HepG2 (cell line): ENCODE measurements around the gene POMT1. TPM values are rescaled to one million over a fixed set of nuclear protein-coding genes. Genes with fewer than 3 reads are reported as not detected.

ENCODE experiments used
- ATF3 ChIP-seq: sonication (generic); formaldehyde crosslinking; IDR thresholded peaks from 2 replicates; pipeline ENCODE4 v1.4.0; 2020; ENCODE audit warnings: missing genetic modification reagents
- ATM ChIP-seq: fragments of 450-650 bp; IDR thresholded peaks from 2 replicates; pipeline ENCODE4 v1.7.1; 2017; ENCODE audit warnings: mild to moderate bottlenecking, borderline replicate concordance
- CAMTA2 ChIP-seq: sonication (generic); formaldehyde crosslinking; IDR thresholded peaks from 2 replicates; pipeline ENCODE4 v1.4.0; 2020; ENCODE audit warnings: mild to moderate bottlenecking, missing genetic modification reagents, borderline replicate concordance
- CENPT ChIP-seq: sonication (generic); formaldehyde crosslinking; IDR thresholded peaks from 2 replicates; pipeline ENCODE4 v1.8.0; 2022; ENCODE audit warnings: low read depth, mild to moderate bottlenecking, moderate library complexity, missing genetic modification reagents
- CREB1 ChIP-seq, 2 experiments: fragments of 450-650 bp in 1 of 2; IDR thresholded peaks; 2 replicates each; pipeline ENCODE4 v1.6.1; 2016 to 2017; ENCODE audit warnings: control low read depth in 1 of 2, mild to moderate bottlenecking in 1 of 2, missing compliant biosample characterization in 1 of 2, missing genetic modification characterization in 1 of 2
- E2F2 ChIP-seq: sonication (generic); formaldehyde crosslinking; IDR thresholded peaks from 2 replicates; pipeline ENCODE4 v1.4.0; 2020; ENCODE audit warnings: missing genetic modification reagents, borderline replicate concordance
- GRHL1 ChIP-seq: sonication (generic); formaldehyde crosslinking; conservative IDR thresholded peaks from 2 replicates; pipeline ENCODE4 v1.8.0; 2022; ENCODE audit warnings: missing genetic modification reagents
- HIC2 ChIP-seq: sonication (generic); formaldehyde crosslinking; IDR thresholded peaks from 2 replicates; pipeline ENCODE4 v1.9.0; 2022; ENCODE audit warnings: low read depth, missing genetic modification reagents
- KDM4B ChIP-seq: sonication (generic); formaldehyde crosslinking; IDR thresholded peaks from 2 replicates; pipeline ENCODE4 v1.4.0; 2020; ENCODE audit warnings: missing genetic modification reagents
- MTA1 ChIP-seq: sonication (generic); formaldehyde crosslinking; IDR thresholded peaks from 2 replicates; pipeline ENCODE4 v1.4.0; 2020; ENCODE audit warnings: missing genetic modification reagents, mild to moderate bottlenecking, borderline replicate concordance
- NFATC3 ChIP-seq: sonication (generic); formaldehyde crosslinking; IDR thresholded peaks from 2 replicates; pipeline ENCODE4 v1.5.1; 2020; ENCODE audit warnings: mild to moderate bottlenecking, missing genetic modification reagents
- NFRKB ChIP-seq: fragments of 450-650 bp; IDR thresholded peaks from 2 replicates; pipeline ENCODE4 v1.6.1; 2017
- PHB2 ChIP-seq: fragments of 450-650 bp; IDR thresholded peaks from 2 replicates; pipeline ENCODE4 v1.6.1; 2018; ENCODE audit not compliant: partially characterized antibody
- PRDM4 ChIP-seq: sonication (generic); formaldehyde crosslinking; IDR thresholded peaks from 2 replicates; pipeline ENCODE4 v1.9.0; 2021; ENCODE audit warnings: missing genetic modification reagents, borderline replicate concordance
- SAFB2 ChIP-seq: sonication (generic); formaldehyde crosslinking; IDR thresholded peaks from 2 replicates; pipeline ENCODE4 v1.5.1; 2020; ENCODE audit warnings: missing genetic modification reagents, low read depth, mild to moderate bottlenecking, borderline replicate concordance
- STAG1 ChIP-seq: sonication (generic); formaldehyde crosslinking; IDR thresholded peaks from 2 replicates; pipeline ENCODE4 v1.4.0; 2020; ENCODE audit warnings: missing genetic modification reagents
- ZMYM2 ChIP-seq: sonication (generic); formaldehyde crosslinking; IDR thresholded peaks from 2 replicates; pipeline ENCODE4 v1.8.0; 2022; ENCODE audit warnings: mild to moderate bottlenecking, missing genetic modification reagents
- ZNF292 ChIP-seq: sonication (generic); formaldehyde crosslinking; IDR thresholded peaks from 2 replicates; pipeline ENCODE4 v1.8.1; 2022; ENCODE audit warnings: mild to moderate bottlenecking, low read depth, missing genetic modification reagents, borderline replicate concordance
- ZNF317 ChIP-seq: sonication (generic); formaldehyde crosslinking; IDR thresholded peaks from 2 replicates; pipeline ENCODE4 v1.5.0; 2020; ENCODE audit warnings: mild to moderate bottlenecking, missing genetic modification reagents
- ZNF891 ChIP-seq: sonication (generic); formaldehyde crosslinking; IDR thresholded peaks from 2 replicates; pipeline ENCODE4 v1.5.0; 2020; ENCODE audit warnings: mild to moderate bottlenecking, missing genetic modification reagents
- polyA plus RNA-seq, 8 experiments: library from polyadenylated mRNA; depleted of rRNA in 3 of 8; stranded (reverse) in 7 of 8; unstranded in 1 of 8; fragments of >200 nt; fragmentation: Illumina TruSeq in 4 of 8; extraction: Trizol in 4 of 8; gene quantifications; 2 replicates each; pipeline versions ENCODE4 v1.2.1 to v1.2.3, GENCODE V29; 2011 to 2016; ENCODE audit warnings: low read depth in 4 of 8, missing spikeins in 1 of 8, mixed read lengths in 1 of 8; ENCODE audit not compliant: insufficient read depth in 1 of 8
- total RNA-seq, 5 experiments: library from RNA; depleted of rRNA; stranded (reverse); fragments of >200 nt; fragmentation: Illumina TruSeq; extraction: Trizol; gene quantifications; 2 replicates each; pipeline ENCODE4 v1.2.3, GENCODE V29; 2016; ENCODE audit warnings: low read depth in 1 of 5

The POMT1 gene
- total and polyA plus RNA-seq, 2 of the 13 experiments (the other 11 are each of a cell fraction or from before 2014, with no cell fraction given): 21.6 to 22.7 TPM

- TF ChIP-seq PHB2 (no peak), CAMTA2 (CRISPR knock-in tag) (no peak), GRHL1 (CRISPR knock-in tag) (no peak), CENPT (CRISPR knock-in tag) (no peak), STAG1 (CRISPR knock-in tag) (peak; percentile 29), ATM (no peak), NFRKB (no peak), ATF3 (CRISPR knock-in tag) (no peak), ZMYM2 (no peak), NFATC3 (no peak), MTA1 (CRISPR knock-in tag) (peak; percentile 11; the same call in 1 of the 2 replicates), KDM4B (CRISPR knock-in tag) (no peak), ZNF292 (CRISPR knock-in tag) (no peak), HIC2 (CRISPR knock-in tag) (0 out of 2 replicates have a peak, but pooled peaks have one; percentile 19), CREB1 (IDR thresholded peaks at IDR 0.05) (no peak), CREB1 (CRISPR knock-in tag; IDR thresholded peaks at IDR 0.05) (no peak), ZNF317 (CRISPR knock-in tag) (peak; percentile 88), SAFB2 (CRISPR knock-in tag) (no peak), ZNF891 (CRISPR knock-in tag) (0 out of 2 replicates have a peak, but pooled peaks have one; percentile 7), E2F2 (CRISPR knock-in tag) (no peak), PRDM4 (CRISPR knock-in tag) (no peak)
These were observed 1.1 kb downstream of the POMT1 start (continued) for GRCh38 chr9:131503626-131504465.
